ENCODE data around the gene GUCA1C. TPM values are rescaled to one million over a fixed set of nuclear protein-coding genes. Genes with fewer than 3 reads are reported as not detected.
A peak's percentile ranks its signal among the peaks of the same experiment; 100 is the strongest.

Gene GUCA1C
- not detected for total RNA-seq

- ATAC-seq (no peak), DNase-seq (ENCODE audit: low spot score) (no peak)
Measured at GRCh38 chr3:108953700-108954099, at the start of gene GUCA1C. TSS of gene GUCA1C (minus strand) at chr3:108953879. CDS start at chr3:108953762, 117 bp downstream.

GRCh38 chr3:108998436-108998835 is 44.8 kb upstream of the GUCA1C start:
- ATAC-seq, result no peak
- no peak for DNase-seq (ENCODE audit: low spot score)

GRCh38 chr3:108985844-108986243 is 32.2 kb upstream of the GUCA1C start:
- DNase-seq (ENCODE audit: low spot score) (no peak), ATAC-seq (no peak)

- ATAC-seq (peak; percentile 97), DNase-seq (ENCODE audit: low spot score) (no peak)
Measured at GRCh38 chr3:108983051-108983450, 29.4 kb upstream of the GUCA1C start.

GRCh38 chr3:108976058-108976457 is 22.4 kb upstream of the GUCA1C start:
- DNase-seq (ENCODE audit: low spot score) (no peak), ATAC-seq (no peak)

- no peak for ATAC-seq
Measured at GRCh38 chr3:108973019-108973418, 19.3 kb upstream of the GUCA1C start.

GRCh38 chr3:108972482-108972881 is 18.8 kb upstream of the GUCA1C start:
- DNase-seq (ENCODE audit: low spot score) (no peak), ATAC-seq (no peak)

More at GRCh38 chr3:108973019-108973418, 19.3 kb upstream of the GUCA1C start:
- DNase-seq (ENCODE audit: low spot score), result no peak

- no peak for DNase-seq (ENCODE audit: low spot score)
- ATAC-seq, result no peak
Measured at GRCh38 chr3:108970561-108970960, 16.9 kb upstream of the GUCA1C start.

- no peak for DNase-seq (ENCODE audit: low spot score)
- ATAC-seq, result no peak
Measured at GRCh38 chr3:108966773-108967172, 13.1 kb upstream of the GUCA1C start.

- ATAC-seq (no peak), DNase-seq (ENCODE audit: low spot score) (no peak)
Measured at GRCh38 chr3:108959017-108959416, 5.3 kb upstream of the GUCA1C start.

GRCh38 chr3:108953210-108953609 is 469 bp downstream of the GUCA1C start:
- DNase-seq (ENCODE audit: low spot score) (no peak), ATAC-seq (no peak)

- no peak for DNase-seq (ENCODE audit: low spot score)
- ATAC-seq, result no peak
Measured at GRCh38 chr3:108951820-108952501, 1.7 kb downstream of the GUCA1C start.

GRCh38 chr3:108947855-108948254 is 5.8 kb downstream of the GUCA1C start:
- ATAC-seq (no peak), DNase-seq (ENCODE audit: low spot score) (no peak)

GRCh38 chr3:108946292-108947285 is 7.1 kb downstream of the GUCA1C start:
- DNase-seq (ENCODE audit: low spot score) (no peak), ATAC-seq (no peak)

GRCh38 chr3:108940568-108941263 is 13.0 kb downstream of the GUCA1C start:
- ATAC-seq, result no peak

GRCh38 chr3:108940166-108940565 is 13.5 kb downstream of the GUCA1C start:
- DNase-seq (ENCODE audit: low spot score) (no peak), ATAC-seq (peak; percentile 26)

More at GRCh38 chr3:108940568-108941263, 13.0 kb downstream of the GUCA1C start:
- DNase-seq (ENCODE audit: low spot score), result no peak

- DNase-seq (ENCODE audit: low spot score), result no peak
- ATAC-seq, result no peak
Measured at GRCh38 chr3:108936924-108937689, 16.6 kb downstream of the GUCA1C start.

- DNase-seq (ENCODE audit: low spot score), result no peak
- no peak for ATAC-seq
Measured at GRCh38 chr3:108931035-108931434, 22.6 kb downstream of the GUCA1C start.

- ATAC-seq (no peak), DNase-seq (ENCODE audit: low spot score) (no peak)
Measured at GRCh38 chr3:108918866-108919265, 34.8 kb downstream of the GUCA1C start.
